Astrocyte of the cerebellum (primary cell): ENCODE measurements around the gene HTT.

Source experiments
- DNase-seq: peaks from one replicate; pipeline ENCODE4 v3.0.0-alpha.2; 2011; ENCODE audit warnings: low read depth
- H3K4me3 ChIP-seq: 2 replicates; pipeline ENCODE4 v1.5.1; 2011; ENCODE audit warnings: mild to moderate bottlenecking, low read depth, low read length, moderate library complexity
- CTCF ChIP-seq: IDR thresholded peaks from 2 replicates; pipeline ENCODE4 v1.5.1; 2012; ENCODE audit warnings: low read length, low read depth, moderate library complexity, mild to moderate bottlenecking; ENCODE audit errors: missing control alignments
- in situ Hi-C: cut with HindIII; loops from 2 replicates; pipeline ENCODE4 v1.10.0; 2017; ENCODE audit warnings: low sequenced_read_pairs

Gene HTT

GRCh38 chr4:3119464-3119863, 45.0 kb downstream of the HTT start:
- in situ Hi-C loops, result no loop called here
- TF ChIP-seq CTCF, result no peak
- DNase-seq, result no peak
- no peak overlapping the region for H3K4me3 ChIP-seq

GRCh38 chr4:3121110-3121509, 46.6 kb downstream of the HTT start:
- no peak for DNase-seq
- no peak for TF ChIP-seq CTCF
- in situ Hi-C loops, result no loop called here
- H3K4me3 ChIP-seq, result no peak overlapping the region

GRCh38 chr4:3121596-3121995, 47.1 kb downstream of the HTT start:
- TF ChIP-seq CTCF, result no peak
- DNase-seq, result no peak
- in situ Hi-C loops, result no loop called here
- H3K4me3 ChIP-seq, result no peak overlapping the region

- in situ Hi-C loops, result no loop called here
- no peak for TF ChIP-seq CTCF
- no peak overlapping the region for H3K4me3 ChIP-seq
- DNase-seq, result peak; percentile 50
Measured at GRCh38 chr4:3122081-3122563, 47.6 kb downstream of the HTT start.

GRCh38 chr4:3123181-3123671, 48.7 kb downstream of the HTT start:
- TF ChIP-seq CTCF, result no peak
- in situ Hi-C loops, result no loop called here

GRCh38 chr4:3124070-3124767, 49.7 kb downstream of the HTT start:
- no peak for DNase-seq
- H3K4me3 ChIP-seq, result no peak overlapping the region
- in situ Hi-C loops, result no loop called here
- no peak for TF ChIP-seq CTCF

More at GRCh38 chr4:3123181-3123671, 48.7 kb downstream of the HTT start:
- H3K4me3 ChIP-seq, result no peak overlapping the region
- no peak for DNase-seq
